Loucy (cell line): ENCODE results near the gene DLG2.

ENCODE experiments used
- CTCF ChIP-seq: fragments of 200-600 bp; sonication (generic); conservative IDR thresholded peaks from 2 replicates; pipeline ENCODE4 v1.5.1; 2014; ENCODE audit warnings: mild to moderate bottlenecking, antibody characterized with exemption, low read length
- EZH2phosphoT487 ChIP-seq: fragments of 200-600 bp; IDR thresholded peaks from 2 replicates; pipeline ENCODE4 v1.6.1; 2018; ENCODE audit warnings: antibody characterized with exemption, mild to moderate bottlenecking, moderate library complexity, borderline replicate concordance

DNA sequence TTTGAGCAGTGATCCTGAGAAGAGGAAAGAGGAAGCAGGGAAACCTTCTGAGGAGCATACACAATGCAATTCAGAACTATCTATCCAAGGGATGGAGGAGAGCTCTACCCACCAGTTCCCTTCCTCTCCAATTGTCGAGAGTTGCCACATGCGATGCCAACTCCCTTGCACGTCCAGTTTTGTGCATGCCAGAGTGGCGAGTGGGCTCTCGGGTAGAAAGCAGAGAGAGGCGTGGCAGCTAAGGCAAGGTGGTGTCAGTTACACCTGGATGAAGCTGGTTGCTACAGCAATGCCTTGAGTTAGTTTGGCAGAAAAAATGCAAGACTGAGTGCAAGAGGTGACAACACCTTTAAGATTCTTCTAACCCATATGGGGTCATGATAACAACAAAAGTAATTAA, 1920.6 kb downstream of the DLG2 start:
- TF ChIP-seq CTCF: no peak
- no peak for TF ChIP-seq EZH2phosphoT487
